ENCODE results near the gene RTRAF.

The RTRAF gene

DNA sequence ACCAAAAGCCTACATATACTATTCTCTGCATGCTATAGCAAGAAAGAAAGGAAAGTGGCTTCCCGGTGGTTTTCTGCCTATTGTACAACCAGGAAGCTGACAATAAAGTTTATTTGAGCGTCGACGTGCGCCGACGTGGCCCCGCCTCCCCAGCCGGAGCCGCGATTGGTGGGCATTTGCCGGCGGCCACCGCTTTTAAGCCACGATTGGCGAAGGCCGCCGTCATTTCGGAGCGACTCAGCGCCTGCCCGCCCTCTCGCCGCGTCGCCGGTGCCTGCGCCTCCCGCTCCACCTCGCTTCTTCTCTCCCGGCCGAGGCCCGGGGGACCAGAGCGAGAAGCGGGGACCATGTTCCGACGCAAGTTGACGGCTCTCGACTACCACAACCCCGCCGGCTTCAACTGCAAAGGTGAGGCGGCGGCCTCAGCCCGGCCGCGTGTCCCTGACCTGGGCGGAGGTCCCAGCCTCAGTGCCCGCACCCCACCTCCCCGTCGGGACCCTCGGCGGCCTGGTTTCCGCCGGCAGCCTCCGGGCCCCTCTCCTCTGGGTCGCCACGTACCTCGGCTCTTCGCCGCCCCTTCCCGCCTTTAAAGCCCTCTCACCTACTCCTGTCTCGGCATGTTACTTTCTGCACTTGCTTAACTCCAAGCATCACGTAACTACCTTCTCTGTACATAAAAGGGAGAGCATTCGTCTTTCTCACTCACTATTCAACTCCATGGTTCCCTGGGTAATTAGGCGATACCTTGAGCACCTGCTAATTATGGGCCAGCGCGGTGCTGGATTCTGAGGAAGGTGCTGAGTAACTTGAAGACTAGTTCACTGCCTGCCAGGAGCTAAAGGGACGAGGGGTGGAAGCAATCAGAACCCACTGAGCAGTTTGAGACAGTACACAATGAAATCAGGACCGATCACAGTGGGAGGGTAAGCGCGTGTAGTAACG is at the start of gene RTRAF:
Gene RTRAF, plus strand, starts transcription at position 254 of the 942 bp plus-strand sequence. Its CDS starts 94 bp downstream, at position 348.
- DNase-seq: peak; percentile 30

DNA sequence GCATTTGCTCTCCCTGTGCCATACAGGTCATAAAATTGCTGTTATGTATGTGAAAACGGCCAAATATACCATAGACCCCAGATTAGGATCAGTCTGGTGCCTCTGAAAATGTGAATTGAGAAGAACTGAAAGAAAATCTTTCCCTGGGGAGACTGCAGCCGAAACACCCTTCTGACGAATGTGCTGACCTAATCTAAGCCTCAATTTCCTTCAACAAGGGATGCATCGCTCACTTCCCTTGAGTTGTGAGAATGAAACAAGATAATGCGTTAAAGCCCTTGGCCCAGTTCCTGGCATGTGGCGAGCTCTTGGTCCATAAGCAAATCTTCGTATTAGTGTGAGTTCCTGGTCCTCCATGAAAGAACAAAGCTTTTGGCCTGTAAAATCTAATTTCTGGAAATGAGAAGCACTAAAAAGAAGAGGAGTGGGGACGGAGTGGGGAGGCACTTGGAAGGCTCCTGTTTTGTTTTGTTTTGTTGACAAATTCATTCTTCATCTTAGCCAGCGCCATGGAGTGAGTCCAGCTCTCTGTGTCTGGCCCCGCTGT is 49.5 kb upstream of the RTRAF start:
- DNase-seq: no peak

DNA sequence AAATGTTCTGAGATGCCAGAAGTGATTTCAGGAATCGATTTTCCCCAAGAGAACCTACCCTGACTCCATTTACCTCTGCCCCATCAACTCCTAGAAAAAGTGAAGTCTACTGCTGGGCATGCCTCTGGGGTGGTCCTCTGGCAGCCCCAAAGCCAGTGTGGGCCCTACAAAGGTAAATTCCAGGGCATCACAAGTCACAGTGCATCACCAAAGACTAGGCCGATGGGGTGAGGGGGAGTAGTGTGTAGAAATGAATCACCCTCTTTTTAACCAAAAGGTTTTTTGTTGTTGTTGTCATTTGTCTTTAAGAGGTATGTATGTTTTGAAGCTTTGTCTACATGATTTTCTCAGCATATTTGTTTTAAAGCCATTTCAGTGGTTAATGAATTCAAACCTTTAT is 46.4 kb upstream of the RTRAF start:
- no peak for DNase-seq

DNA sequence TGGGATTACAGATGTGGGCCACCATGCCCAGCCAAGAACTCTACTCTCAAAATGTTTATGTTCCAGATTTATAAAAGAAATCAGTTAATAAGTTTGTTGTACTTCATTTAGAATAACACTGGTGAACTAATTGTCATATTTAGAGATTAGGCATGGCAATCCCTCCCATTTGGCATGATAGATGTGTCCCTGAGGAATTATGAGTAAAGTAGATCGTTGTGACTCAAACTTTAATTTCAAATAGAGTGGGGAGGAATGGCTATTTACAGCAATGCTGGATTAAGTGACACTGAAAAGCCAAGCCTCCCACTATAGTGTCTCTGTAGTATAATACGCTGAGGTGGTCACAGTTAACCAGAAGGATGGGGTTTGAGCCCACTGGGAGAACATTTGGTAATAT is 39.3 kb upstream of the RTRAF start:
- DNase-seq: no peak

DNA sequence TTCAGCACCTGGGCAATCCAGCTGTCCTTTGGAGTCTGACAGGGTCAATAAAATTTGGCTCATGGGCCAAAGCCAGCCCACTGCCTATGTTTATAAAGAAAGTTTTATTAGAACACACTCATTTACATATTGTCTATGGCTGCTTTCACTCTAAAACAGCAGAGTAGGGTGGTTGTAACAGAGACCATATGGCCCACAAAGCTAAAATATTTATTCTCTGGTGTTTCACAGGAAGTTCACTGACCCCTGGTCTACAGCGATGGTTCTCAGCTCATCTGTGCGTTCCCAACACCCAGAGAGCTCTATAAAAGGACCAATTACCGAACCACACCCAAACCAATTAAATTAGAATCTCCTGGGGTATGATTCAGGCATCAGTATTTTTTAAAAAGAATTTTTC is 37.7 kb upstream of the RTRAF start:
- no peak for DNase-seq

DNA sequence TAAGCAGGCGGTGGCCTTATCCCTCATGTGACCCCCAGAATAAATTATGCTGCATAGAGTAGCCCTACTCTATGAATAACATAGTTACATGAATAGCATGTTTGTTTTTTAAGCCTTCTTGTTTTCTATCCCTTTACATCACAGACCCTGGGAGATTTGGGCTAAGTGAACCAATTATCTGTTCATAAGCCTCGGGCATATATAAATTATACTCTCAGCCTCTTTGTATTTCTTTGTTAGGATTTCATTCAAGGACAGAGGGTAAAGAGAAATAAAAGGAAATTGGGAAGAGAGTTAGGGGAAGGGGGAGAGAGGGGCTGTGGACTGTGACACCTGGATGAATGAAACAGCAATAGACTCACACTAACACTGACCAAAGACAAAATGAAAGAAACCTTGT is 35.3 kb upstream of the RTRAF start:
- no peak for DNase-seq

DNA sequence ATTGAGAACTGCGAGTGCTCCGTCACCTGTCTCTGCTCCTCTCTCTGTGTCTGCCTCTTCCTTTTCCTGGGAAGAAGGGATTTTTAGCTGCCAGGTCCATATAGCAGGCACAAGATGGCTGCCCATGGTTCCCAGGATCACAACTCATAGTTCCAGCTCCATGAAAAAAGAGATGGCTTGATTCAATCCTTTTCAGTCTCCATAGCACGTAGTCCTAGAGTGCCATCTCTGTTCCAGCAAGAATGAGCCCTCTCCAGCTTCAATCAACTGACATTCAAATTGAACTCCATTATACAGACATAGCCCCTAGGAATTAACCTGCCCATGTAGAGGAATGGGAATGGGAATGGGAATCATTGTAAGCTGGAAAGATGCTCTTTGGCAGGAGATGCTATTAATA is 34.7 kb upstream of the RTRAF start:
- DNase-seq: no peak

DNA sequence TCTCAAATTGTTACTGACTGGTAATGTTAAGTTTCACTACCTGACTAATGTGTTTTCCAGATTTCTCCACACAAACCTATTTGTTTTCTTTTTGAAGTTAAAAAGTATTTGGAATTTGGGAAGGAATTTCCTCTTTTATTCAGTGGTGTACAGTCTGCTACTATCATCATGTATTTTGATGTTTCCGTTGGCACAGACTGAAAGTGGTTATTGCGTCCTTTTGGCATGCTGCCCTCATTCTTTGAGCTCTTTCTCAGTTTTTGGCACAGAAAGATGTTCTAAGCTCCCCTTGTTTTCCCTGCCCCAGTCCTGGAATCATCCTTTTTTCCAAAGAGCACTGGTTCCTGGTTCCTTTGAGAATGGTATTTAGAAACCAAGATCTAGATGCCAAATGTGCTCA is 31.4 kb upstream of the RTRAF start:
- no peak for DNase-seq

DNA sequence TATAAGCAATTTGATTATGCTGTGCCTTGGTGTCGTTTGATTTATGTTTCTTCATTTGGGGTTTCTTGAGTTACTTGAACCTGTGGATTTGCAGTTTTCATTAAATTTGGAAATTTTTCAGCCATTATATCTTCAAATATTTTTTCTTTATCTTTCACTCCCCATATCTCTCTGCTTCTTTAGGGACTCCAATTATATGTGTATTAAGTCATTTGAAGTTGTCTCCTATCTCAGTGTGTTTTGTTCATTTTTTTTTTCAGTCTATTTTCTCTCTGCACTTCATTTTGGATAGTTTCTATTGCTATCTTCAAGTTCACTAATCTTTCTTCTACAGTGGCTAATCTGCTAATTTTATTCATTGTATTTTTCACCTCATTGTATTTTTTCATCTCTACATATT is 29.4 kb upstream of the RTRAF start:
- DNase-seq: no peak

DNA sequence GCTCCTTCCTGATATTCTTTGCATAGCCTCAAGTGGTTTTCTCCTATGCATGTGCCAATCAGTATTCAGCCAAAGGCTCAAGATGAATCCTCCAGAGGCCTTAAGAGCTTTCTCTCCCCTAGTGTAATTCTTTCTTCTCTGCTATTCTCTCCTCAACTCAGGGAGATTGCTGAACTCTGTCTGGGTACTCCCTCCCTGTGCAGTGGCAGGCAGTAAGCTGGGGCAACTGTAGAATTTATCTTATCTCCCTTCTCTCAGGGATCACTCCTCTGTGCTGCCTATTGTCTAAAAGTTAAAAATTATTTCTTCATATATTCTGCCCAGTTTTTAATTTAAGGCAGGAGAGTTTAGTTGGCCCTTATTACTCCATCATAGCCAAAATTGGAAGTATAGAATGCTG is 28.5 kb upstream of the RTRAF start:
- DNase-seq: no peak

DNA sequence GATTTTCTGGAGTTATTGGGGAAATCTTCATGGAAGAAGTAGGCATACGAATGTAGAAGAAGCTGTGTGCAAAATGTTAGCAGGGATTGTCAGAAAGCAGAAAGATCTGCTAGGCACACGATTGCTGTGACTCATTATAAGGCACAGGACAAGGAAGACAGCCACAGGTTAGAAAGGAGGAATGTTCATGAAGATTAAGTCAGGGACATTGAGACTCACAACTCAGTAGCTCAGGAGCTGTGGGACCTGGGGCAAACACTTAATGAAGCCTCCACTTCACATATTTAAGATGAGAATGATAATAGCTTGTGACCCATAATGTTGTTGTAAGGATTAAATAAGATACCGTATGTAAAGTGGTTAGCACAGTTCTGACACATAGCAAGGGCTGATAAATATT is 26.6 kb upstream of the RTRAF start:
- DNase-seq: no peak

DNA sequence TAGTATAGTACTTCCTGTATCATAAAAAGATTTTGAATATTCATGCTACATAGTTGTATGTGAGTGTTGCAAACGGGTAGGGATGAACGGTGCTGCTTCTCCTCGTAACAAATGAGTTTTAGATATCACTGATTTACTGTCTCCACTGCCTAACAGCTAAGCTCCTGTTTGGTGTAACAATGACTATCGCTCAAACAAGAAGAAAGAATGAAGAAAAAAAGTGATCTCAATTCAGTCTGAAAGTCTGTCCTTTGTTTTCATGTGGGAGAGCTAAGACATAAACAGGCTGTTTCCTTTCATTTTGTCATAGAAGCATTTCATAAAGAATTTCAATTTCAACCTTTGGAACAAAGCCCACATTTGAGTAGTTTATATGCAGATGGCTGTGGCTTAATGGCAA is 26.1 kb upstream of the RTRAF start:
- DNase-seq: no peak

DNA sequence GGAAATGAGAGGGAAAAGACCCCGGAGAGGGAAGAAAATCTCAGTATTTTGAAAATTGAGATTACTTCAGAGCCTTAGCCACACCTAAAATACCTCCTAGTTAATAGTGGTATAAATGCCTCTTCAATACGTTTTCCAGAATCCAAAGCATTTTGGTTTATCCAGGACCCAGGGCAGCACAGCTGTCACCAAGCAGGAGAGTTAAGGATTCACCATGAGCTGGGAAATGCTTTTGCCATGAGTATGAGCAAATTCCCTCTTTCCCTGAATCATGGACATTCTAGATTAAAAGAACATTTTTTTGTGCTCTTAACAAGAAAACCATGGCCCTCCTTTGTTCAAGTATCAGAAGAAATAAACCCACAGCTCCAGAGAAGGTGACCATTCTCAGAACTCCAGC is 21.8 kb upstream of the RTRAF start:
- DNase-seq: no peak

DNA sequence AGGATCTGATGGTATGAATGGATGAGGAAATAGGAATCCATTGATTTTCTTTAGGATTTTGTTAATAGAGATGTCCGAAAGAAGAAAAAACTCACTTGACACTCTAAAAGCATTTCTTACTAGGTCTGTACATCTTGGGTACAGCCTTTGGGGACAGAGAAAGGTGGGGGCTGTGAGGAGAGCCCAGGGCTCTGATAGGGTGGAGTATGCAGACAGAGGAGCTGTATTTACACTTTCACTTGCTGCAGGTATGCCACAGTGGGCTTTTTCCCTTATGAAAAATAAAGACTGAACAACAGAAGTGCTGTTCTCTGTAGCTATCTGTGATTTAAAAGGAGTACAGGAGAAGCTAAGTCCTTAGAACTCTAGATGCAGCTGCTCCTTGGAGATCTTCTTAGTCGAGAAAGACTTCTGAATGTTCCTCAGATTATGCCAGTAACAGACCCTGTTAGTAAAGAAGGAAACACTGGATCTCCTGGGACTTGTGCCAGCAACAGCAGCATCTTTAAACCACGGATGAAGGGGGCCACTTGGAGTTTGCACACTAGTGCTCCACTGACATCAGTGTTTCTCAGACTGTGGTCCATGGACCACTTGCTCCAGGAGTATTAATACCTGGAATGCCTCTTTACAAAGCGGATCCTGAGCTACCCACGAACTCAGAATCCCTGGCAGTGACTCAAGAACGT is 19.4 kb upstream of the RTRAF start:
- no peak for DNase-seq

DNA sequence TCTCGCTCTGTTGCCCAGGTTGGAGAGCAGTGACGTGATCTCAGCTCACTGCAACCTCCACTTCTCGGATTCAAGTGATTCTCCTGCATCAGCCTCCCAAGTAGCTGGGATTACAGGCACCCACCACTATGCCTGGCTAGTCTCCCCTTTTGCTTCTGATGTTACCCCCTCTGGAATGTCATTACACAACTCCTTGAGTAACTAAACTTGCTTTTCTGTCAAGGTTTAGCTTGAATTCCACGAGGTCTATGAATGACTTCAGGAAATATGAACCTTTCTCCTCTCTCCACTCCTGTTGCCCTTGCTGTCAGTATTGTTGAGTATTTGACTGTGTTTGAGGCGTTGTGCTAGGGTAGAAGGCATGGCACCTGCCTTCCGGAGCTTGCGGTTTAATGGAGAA is 16.8 kb upstream of the RTRAF start:
- no peak for DNase-seq

DNA sequence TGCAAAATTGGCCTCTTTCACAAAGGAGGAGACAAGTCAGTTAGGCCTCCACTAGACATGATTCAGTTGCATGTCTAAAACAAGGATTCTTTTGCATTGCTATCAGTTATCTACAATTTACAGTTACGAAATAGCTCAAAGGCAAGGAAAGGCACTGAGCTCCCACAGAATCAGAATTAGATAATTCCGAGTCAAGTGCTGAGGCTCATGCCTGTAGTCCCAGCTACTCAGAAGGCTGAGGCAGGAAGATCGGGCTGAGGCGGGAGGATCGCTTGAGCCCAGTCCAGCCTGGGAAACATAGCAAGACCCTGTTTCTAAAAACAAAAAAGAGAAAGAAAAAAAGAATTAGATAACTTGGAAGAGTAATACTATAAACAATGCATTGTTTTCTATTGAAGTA is 12.3 kb upstream of the RTRAF start:
- DNase-seq: no peak

DNA sequence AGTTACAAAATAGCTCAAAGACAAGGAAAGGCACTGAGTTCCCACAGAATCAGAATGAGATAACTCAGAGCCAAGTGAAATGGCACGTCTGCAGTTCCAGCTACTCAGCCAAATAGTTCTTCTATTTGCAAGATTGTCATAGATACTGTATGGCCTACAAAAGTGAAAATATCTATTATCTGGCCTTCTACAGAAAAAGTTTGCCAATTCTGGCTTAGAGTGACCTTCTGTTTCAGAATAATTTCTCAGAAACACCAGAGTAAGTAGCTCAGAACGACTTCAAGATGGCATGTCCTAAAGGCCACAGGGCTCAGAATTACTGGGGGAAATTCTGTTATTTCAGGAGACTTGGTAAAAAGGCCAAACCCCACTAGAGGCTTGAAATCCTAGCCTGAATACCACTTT is 10.7 kb upstream of the RTRAF start:
- DNase-seq: no peak

DNA sequence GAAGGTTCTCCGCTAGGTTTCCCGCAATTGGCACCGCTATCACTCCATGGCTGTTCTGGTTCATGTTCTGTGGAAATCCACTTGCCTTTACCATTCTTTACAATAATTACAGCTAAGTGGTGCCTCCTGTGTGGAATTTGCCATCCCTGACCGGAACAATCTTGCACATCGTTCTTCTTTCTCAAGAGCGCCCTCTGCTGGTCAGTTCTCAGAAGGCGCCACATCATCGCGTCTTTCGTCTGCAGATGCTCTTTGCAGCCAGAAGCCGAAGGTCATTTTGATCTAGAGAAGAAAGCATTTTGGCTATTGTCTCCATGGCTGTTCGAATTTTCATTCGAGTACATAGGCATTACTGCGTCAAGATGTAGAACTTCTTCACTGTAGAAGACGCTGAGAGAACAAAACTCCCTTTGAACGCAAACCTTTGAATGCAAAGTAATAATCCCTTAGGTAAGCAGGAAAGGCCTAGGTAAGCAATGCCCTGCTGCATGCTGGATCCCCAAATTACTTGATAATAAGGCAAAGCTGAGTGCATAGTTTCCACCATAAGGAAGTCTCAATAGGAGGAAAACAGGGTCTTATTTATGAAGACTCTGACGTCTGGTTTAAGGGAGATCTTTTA is 10.1 kb upstream of the RTRAF start:
- no peak for DNase-seq

DNA sequence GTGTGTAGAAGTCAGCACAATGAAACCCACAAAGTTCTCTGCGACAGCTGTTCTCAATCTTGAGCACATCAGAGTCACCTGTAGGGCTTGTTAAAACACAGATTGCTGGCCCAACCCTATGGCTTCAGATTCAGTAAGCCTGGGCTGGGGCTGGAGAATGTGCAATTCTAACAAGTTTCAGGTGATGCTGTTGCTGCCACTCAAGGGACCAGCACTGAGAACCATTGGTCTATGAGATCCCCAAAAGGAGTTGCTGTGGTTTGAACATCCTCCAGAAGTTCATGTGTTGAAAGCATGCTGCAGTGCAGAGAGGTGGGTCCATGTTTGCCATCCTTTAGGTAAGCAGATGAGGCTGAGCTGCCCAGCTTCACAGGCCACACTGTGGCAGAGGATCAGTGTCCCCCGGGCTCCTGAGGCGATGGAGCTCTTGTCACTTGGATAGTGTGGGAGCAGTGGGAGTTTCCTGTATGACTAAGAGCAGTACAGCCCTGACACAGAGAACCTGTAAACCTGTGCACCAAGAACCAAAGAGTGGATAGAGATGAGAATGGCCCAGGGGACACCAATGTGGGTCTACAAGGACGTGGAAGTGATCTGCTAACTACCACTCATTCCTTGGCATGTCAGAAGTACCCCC is 8.0 kb upstream of the RTRAF start:
- no peak for DNase-seq

DNA sequence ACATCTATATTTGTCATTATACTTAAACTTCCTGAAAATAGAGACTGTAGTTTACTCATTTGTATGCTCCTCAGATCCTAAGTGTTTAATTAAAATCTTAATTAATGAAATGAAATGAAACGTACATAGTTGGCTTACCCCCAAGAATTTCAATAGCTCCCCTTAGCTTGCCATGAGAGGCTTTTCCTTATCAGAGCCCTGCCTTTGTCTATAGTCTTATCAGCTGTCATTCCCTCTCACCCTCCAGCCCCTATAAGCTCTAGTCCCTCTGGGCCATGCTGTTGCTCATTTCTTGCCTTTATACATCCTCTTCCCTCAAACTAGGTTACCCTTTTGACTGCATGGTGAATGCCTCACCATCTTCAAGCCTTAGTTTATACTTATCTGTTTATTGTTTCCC is 1.1 kb upstream of the RTRAF start:
- DNase-seq: no peak

DNA sequence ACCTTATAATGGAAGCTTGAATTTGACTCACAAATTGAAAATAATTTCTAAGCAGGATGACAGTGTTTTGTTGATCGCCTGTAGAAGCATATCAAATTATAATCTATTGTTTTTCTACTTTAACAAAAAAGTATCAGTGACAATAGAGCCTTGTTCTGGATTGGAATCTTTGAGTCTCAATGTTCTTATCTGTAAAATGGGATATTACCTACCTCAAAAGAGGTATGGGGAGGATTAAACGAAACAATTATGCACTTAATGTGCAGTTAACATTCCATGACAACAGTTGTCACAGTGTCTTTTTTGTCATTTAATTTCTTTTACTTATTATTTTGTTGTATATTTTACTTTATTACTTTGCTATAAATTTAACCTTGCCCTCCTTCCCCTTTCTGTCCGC is 1.1 kb downstream of the RTRAF start:
- no peak for DNase-seq

DNA sequence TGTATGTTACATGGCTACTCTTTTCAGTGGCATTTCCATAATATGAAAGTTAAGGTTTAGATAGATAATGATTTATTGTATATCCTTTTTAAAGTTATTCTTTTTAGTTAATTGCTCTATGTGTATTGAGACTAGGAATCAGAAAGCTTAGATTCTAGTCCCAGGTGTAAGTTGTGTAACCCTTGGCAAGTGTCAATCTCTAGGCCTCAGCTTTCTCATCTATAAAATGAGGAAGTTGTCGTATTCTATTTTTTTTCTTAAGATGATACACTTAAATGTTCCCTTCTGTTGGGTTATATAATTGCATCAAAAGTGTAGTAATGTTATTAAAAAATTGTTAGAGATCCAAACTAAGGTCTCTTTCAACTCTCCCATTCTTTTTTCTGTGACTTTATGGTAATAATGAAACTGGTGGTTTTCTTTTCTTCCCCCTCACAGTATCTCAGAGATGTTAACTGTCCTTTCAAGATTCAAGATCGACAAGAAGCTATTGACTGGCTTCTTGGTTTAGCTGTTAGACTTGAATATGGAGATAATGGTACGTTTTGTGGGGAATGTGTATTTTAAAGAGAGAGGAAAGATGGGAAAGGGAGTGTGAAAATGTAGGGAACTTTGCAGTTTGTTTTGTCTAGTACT is 4.1 kb downstream of the RTRAF start:
- no peak for DNase-seq
